ENCODE results near the gene PCCA.

DNA sequence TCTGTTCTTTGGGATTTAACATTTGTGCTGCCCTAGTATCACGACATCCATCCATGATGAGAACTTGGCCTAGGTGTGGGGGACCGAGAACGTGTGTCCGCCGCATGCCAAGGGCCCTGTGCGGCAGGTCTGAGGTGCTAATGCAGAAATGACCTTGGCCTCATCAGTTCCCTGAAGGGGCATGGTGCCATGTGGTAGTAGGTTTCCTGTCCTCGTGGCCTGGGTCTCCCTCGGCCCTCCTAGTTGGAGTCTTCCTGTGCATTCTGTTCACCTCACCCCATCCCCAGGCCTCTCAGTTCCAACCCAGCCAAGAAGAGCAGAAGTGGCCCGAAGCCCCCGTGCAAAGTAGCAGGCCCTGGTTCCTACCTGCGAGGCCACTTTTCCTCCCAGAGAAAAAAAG lies 439.9 kb downstream of the PCCA start:
- TF ChIP-seq CAMTA2 (CRISPR knock-in tag; IDR thresholded peaks at IDR 0.05; ENCODE audit: borderline replicate concordance) (no peak), POLR2AphosphoS5 (IDR thresholded peaks at IDR 0.05; ENCODE audit: low read depth, low read length) (no peak), CTCF (CRISPR knock-in tag; IDR thresholded peaks at IDR 0.05) (no peak), ELF4 (CRISPR knock-in tag; IDR thresholded peaks at IDR 0.05; ENCODE audit: borderline replicate concordance) (no peak), ZNF292 (CRISPR knock-in tag; IDR thresholded peaks at IDR 0.05; ENCODE audit: borderline replicate concordance, low read depth) (no peak), MXD3 (CRISPR knock-in tag; IDR thresholded peaks at IDR 0.05) (no peak), HOXA3 (CRISPR knock-in tag; IDR thresholded peaks at IDR 0.05) (no peak), MNT (IDR thresholded peaks at IDR 0.05) (no peak), SP2 (CRISPR knock-in tag; IDR thresholded peaks at IDR 0.05) (no peak), ZBTB1 (CRISPR knock-in tag; IDR thresholded peaks at IDR 0.05; ENCODE audit: borderline replicate concordance) (no peak), ZSCAN20 (CRISPR knock-in tag; IDR thresholded peaks at IDR 0.05; ENCODE audit: borderline replicate concordance) (no peak), SP4 (CRISPR knock-in tag; IDR thresholded peaks at IDR 0.05) (no peak)
- TF ChIP-seq, protein P1, sequence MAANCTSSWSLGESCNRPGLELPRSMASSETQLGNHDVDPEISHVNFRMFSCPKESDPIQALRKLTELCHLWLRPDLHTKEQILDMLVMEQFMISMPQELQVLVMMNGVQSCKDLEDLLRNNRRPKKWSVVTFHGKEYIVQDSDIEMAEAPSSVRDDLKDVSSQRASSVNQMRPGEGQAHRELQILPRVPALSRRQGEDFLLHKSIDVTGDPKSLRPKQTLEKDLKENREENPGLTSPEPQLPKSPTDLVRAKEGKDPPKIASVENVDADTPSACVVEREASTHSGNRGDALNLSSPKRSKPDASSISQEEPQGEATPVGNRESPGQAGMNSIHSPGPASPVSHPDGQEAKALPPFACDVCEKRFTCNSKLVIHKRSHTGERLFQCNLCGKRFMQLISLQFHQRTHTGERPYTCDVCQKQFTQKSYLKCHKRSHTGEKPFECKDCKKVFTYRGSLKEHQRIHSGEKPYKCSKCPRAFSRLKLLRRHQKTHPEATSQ (CRISPR knock-in tag; IDR thresholded peaks at IDR 0.05; ENCODE audit: borderline replicate concordance), result no peak
- TF ChIP-seq, protein P2, sequence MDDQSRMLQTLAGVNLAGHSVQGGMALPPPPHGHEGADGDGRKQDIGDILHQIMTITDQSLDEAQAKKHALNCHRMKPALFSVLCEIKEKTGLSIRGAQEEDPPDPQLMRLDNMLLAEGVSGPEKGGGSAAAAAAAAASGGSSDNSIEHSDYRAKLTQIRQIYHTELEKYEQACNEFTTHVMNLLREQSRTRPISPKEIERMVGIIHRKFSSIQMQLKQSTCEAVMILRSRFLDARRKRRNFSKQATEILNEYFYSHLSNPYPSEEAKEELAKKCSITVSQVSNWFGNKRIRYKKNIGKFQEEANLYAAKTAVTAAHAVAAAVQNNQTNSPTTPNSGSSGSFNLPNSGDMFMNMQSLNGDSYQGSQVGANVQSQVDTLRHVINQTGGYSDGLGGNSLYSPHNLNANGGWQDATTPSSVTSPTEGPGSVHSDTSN (CRISPR knock-in tag; IDR thresholded peaks at IDR 0.05; ENCODE audit: borderline replicate concordance), result no peak
